Stimulated activated CD8-positive, alpha-beta memory T cell treated with anti-CD3 and anti-CD28 coated beads, Interleukin-7, amount 100 ng/mL, for 1 hour (primary cell): ENCODE results near the gene AKAP7.
"Not testable (repeated sequence)": the region's sequence is repeated elsewhere in the genome, so short reads cannot be mapped to it uniquely, and the experiment has no call there.

Experiments
- DNase-seq, 2 donors: peaks; one replicate each; pipeline ENCODE4 v3.0.0-alpha.2; 2020; ENCODE audit warnings: low read depth in 2 of 2

AKAP7 gene

DNA sequence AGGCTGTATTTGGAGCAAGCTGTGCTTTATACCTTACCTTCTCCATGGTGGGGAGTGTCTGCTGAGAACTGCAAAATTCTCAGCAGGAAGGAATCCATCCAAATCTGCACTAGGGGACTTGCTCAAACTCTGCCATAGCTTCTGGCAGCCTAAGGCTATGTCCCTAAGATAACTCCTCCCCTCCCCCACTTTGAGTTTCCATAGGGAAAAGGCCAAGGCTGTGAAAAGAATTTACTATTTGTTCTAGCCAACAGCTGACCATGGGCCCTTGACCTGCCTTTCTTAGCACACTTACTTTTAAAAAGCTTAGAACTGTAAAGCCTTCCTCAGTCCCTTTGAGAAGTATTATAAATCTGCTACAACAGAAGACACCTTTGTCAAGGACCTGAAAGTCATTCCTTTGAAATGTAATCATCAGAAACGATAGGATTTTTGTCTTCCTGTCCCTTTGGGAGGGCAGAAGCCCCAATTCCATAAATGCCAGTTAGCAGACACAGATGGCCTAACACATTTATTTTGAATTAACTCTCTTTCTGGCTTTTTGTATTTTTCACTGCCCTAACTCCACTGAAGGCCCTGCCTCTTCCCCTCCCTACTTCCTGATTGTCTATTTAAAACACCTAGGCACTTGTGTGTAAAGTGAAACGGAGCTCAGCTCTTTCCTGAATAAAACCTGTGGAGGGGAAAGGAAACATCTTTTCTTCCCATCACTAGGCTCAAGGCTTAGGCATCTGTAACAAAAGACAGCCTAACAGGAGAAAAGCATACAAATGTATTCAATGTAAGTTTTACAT lies 157.1 kb downstream of the AKAP7 start:
- DNase-seq, result no peak

DNA sequence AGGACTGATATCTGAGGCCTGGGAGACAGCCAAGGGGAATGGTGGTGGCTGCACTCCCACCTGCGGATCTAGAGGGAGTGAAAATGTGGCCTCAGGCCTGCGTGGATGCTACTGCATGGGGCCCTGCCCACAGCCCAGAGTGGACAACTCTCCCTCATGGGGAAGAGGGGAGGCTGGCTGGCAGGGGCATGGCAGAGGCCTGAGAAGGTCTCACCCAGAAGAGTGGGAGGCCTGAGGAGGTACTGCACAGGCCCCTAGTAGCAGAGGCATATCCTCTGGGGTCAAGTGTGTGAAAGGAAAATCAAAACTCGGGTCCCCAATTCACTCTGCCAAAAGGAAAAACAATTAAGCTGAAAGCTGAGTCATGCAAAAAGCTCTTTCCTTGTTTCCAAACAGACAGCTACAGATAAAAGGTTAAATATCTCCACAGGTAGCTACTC lies 158.2 kb downstream of the AKAP7 start:
- no peak for DNase-seq

DNA sequence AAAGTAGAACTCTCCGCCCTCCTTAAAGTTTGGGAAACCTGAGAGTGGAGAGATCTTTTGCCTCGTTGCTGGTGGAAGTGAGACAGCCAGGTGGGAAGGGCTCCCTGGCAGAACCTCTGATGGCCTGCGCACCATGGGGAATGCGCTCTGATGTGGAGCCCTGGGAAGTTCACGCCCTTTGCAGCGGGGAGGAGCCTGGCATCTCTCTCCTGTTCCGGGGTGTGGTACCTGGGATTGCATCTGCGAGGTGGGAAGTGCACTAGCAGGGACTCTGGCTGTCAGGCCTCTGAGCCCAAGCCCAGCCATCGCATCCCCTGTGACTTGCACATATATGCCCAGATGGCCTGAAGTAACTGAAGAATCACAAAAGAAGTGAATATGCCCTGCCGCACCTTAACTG lies 159.8 kb downstream of the AKAP7 start:
- no peak for DNase-seq

DNA sequence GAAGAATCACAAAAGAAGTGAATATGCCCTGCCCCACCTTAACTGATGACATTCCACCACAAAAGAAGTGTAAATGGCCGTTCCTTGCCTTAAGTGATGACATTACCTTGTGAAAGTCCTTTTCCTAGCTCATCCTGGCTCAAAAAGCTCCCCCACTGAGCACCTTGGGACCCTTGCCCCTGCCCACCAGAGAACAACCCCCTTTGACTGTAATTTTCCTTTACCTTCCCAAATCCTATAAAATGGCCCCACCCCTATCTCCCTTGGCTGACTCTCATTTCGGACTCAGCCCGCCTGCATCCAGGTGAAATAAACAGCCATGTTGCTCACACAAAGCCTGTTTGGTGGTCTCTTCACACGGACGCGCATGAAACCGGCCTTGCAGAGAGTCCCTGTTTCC lies 165.6 kb downstream of the AKAP7 start:
- DNase-seq, result not testable (repeated sequence)

DNA sequence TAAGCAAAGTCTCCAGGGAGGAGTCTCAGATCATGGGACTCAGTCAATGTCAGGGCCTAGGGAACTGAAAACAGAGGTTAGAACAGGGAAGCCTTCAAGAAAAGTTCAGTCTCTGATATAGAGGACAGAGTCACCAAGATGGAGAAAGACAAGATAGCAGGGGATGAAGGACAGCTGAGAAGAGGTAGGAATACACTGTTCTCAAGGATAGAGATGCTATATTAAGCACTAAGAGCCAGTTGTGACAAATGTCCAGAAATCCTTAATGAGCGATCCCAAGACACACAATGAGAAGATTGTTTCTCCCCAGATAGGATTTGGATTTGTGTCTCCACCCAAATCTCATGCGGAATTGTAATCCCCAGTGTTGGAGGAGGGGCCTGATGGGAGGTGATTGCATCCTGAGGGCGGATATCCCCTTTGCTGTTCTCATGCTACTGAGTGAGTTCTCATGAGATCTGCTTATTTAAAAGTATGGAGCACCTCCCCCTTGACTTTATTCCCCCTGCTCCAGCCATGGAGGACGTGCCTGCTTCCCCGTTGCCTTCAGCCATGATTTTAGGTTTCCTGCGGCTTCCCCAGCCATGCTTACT lies 168.2 kb downstream of the AKAP7 start:
- no peak for DNase-seq

DNA sequence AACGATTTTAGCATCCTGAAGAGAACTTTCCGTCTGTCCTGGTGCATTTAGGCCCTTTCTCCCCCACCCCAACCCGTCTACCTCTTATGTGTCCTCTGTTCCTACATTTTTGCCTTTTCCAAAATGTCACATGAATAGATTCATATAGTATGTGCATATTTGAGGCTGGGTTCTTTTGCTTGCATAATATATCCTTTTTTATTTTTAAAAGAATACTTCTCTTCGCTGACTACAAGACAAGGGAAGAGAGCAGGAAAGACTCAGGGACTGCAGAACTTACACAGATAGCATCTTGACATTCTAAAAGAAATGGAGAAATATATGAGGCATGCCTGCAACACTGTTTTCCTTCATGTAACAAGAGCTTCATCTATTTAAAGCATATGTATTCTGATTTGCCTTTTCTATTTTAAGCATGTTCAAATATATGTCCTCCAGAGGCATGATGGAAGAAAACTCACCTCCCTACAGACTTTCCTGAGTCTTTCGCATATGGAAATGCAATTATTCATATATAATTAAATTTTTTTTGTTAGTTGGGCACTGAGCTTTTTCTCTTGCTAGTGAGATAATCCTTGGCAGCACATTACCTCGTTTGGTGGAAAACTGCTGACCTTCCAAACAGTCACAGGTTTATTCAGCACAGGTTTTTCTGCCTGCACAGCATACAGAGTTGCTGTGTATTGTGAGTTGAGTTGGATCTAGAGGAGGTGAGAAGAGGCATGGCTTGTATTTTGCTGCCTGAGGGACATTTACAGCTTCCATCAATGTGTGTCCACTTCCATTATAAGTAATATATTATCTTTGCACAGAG lies 170.0 kb downstream of the AKAP7 start:
- DNase-seq, result no peak

DNA sequence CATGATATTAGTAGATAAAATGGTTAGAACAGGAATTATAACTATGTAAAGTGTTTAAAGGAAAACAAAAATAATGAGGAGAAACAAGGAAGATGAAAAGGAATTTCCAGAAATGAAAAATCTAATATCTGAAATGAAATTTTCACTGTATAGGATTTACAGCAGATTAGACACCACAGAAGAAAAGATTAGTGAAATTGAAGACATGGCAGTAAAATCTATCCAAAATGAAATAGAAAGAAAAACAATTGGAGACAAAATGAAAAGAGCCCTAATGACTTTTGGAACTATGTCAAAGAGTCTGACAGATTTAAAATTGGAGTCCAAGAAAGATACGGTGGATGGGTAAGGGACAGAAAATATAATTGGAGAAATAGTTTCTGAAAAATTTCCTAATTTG lies 174.2 kb downstream of the AKAP7 start:
- no peak for DNase-seq

DNA sequence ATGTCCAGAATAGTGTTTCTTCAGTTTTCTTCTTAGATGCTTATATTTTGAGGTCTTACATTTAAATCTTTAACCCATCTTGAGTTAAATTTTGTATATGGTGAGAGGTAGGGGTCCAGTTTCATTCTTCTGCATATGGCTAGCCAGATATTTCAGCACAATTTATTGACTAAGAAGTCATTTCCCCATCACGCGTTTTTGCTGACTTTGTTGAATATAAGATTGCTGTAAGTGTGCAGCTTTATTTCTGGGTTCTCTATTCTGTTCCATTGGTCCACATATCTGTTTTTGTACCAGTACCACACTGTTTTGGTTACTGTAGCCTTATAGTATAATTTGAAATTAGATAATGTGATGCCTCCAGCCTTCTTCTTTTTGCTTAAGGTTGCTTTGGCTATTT lies 179.6 kb downstream of the AKAP7 start:
- DNase-seq, result no peak

DNA sequence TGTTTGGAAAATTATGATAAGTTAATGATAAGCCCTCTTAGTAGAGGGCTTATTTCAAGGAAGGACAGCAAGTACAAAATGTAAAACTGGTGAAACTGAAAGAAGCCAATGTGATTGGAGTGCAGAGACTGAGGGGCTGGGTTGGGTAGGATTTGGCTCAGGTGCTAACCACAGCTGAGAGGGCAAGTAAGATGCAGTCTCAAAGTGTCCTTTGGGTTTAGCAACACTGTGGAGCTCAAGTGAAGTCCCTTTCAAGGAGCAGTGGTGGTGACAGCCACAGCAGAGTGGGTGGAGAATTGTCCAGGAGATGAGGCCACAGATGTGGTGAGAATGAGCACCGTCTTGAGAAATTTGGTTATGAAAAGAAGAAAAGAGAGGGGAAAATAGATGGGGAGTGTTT lies 181.4 kb downstream of the AKAP7 start:
- no peak for DNase-seq

DNA sequence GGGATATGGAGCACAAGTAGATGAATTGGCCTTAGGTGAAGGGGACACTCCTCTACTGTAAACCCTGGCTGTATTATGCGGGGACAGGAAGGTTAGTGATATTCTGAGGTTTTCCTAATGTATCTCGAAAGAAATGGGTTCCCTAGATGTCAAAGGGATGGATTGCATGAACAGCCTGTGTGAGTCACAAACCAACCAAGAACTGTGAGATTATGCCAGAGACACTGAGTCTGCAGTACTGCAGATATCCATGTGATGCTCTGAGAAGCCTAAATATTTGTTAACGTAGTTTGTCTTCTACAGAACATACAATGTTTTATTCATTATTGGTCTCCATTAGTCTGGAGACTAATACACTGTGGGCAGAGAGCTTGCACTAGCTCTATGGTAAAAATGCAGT lies 182.2 kb downstream of the AKAP7 start:
- DNase-seq, result no peak

DNA sequence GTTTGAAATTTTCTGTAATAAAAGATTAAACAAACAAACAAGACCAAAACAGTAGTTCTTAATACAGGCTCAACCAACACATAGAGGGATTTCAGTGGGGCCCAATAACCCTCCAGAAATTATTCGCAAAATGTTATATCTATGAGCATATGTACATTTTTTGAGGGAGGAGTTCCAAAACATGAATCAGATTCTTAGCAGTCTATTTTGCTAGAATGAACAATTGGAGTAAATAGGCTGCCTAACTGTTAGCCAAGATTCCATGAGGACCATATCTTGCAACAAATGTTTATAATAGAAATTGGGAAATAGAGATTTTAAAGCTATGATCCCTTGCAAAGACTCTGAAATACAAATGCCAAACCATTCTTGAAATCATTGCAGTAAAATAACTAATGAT lies 186.3 kb downstream of the AKAP7 start:
- no peak for DNase-seq

DNA sequence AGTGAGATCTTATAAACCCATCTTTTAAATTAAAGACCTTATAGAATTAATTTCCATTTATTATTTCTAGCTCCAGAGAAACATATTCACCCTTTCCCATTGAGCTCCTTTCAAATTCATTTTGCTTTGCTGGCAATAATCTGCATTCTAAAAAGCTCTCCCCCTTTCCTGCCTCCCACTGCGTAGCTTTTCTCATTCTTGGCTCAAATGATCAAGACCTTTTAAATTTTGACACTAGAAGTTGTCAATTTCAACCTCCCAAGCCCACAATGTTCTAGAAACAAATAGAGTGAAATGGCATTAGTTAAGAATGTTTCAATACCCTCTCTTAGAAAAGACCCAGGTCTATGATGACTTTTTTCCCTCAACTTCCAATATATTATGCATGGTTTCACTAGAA lies 186.9 kb downstream of the AKAP7 start:
- no peak for DNase-seq

DNA sequence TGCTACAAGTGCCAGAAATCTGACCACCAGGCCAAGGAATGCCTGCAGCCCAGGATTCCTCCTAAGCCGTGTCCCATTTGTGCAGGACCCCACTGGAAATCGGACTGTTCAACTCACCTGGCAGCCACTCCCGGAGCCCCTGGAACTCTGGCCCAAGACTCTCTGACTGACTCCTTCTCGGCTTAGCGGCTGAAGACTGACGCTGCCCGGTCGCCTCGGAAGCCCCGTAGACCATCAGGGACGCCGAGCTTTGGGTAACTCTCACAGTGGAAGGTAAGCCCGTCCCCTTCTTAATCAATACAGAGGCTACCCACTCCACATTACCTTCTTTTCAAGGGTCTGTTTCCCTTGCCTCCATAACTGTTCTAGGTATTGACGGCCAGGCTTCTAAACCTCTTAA lies 190.4 kb downstream of the AKAP7 start:
- DNase-seq, result not testable (repeated sequence)

DNA sequence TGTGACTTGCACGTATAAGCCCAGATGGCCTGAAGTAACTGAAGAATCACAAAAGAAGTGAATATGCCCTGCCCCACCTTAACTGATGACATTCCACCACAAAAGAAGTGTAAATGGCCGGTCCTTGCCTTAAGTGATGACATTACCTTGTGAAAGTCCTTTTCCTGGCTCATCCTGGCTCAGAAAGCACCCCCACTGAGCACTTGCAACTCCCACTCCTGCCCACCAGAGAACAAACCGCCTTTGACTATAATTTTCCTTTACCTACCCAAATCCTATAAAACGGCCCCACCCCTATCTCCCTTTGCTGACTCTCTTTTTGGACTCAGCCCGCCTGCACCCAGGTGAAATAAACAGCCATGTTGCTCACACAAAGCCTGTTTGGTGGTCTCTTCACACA lies 193.5 kb downstream of the AKAP7 start:
- DNase-seq, result not testable (repeated sequence)

DNA sequence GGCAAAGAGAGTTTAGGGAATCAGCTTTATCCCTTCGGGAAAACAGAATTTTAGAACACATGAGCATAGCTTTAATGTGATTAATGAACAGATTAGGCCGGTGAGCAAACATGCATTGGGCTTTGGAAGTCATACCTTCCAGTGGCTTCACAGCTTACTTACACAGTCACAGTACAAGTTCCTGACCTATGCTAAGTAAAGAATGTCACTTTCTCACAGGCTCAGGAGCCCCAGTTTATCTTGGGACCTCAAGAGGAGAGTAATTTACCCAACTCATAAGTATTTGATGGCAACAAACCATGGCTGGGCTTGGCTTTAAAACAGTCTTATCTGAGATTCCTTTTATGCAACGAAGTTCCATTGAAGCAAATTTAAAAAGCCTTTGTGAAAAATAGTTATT lies 195.9 kb downstream of the AKAP7 start:
- no peak for DNase-seq

DNA sequence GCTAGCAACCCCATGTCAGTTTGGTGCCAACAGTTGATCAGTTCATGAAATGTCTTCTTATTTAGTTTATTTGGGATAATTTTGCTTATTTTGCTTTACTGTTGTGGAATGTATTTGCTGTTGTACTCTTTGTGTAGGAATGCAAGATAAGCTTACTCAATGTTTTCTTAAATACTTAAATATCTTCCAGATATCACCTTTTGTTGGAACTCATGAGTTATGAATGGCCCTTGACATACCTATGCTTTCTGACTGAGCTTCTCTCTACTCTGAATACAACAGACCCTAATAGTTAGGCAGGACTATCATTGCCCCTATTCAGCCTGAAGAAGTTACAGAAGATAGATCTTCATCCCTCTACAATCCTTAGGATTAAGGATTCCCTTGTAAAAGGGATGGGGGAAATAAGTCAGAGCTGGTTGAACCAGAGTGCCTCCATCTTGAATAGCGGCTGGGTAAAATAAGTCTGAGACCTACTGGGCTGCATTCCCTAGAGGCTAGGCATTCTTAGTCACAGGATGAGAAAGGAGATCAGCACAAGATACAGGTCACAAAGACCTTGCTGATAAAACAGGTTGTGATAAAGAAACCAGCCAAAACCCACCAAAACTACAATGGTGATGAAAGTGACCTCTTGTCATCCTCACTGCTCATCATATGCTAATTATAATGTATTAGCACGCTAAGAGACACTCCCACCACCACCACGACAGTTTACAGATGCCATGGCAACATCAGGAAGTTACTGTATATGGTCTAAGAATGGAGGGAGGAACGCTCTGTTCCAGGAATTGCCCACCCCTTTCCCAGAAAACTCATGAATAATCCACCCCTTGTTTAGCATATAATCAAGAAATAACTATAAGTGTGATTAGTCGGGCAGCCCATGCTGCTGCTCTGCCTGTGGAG lies 196.9 kb downstream of the AKAP7 start:
- no peak for DNase-seq
